Psoas muscle (tissue), 8 donors: ENCODE results near the gene SEMA4D. TPM values are rescaled to one million over a fixed set of nuclear protein-coding genes. Genes with fewer than 3 reads are reported as not detected.

Experiments
- ATAC-seq, 4 donors: fragments of 200-7000 bp; cut with Tn5 transposase; one replicate each; pipeline ENCODE4 v1.9.1; 2020; ENCODE audit warnings: moderate library complexity in 3 of 4, mild to moderate bottlenecking in 2 of 4
- DNase-seq, 2 donors: peaks; one replicate each; pipeline ENCODE4 v3.0.0-alpha.2; 2020
- H3K27ac ChIP-seq: fragments of 200-600 bp; one replicate; pipeline ENCODE4 v1.8.0; 2022
- H3K27me3 ChIP-seq, 3 donors: fragments of 200-600 bp in 1 of 3; one replicate each; pipeline versions ENCODE4 v1.6.1 to v1.8.0; 2013 to 2022; ENCODE audit warnings: low read length in 2 of 3, mild to moderate bottlenecking in 2 of 3, moderate library complexity in 1 of 3; ENCODE audit not compliant: insufficient read depth in 3 of 3
- H3K36me3 ChIP-seq, 2 donors: fragments of 200-600 bp in 1 of 2; one replicate each; pipeline versions ENCODE4 v1.6.1 to v1.8.0; 2013 to 2022; ENCODE audit warnings: low read depth in 1 of 2, mild to moderate bottlenecking in 1 of 2, moderate library complexity in 1 of 2; ENCODE audit not compliant: insufficient read depth in 1 of 2
- H3K4me1 ChIP-seq: fragments of 200-600 bp; one replicate; pipeline ENCODE4 v1.8.0; 2022
- H3K4me3 ChIP-seq: fragments of 200-600 bp; one replicate; pipeline ENCODE4 v1.8.0; 2022; ENCODE audit warnings: mild to moderate bottlenecking
- H3K9me3 ChIP-seq: fragments of 200-600 bp; one replicate; pipeline ENCODE4 v1.8.0; 2022
- CTCF ChIP-seq: fragments of 200-600 bp; IDR thresholded peaks from one replicate; pipeline ENCODE4 v1.8.0; 2022; ENCODE audit warnings: antibody characterized with exemption
- WGBS, 3 donors: extraction: QIAGEN DNeasy Blood & Tissue Kit; methylation state at CpG; one replicate each; pipeline versions ENCODE4 v1.1.6 to v1.1.7; 2013; 5-methylcytosine and 5-hydroxymethylcytosine counted together
- intact Hi-C, 2 donors: fragments of 100-400 bp; cut with DNase I; formaldehyde crosslinking; loops; one replicate each; pipeline versions ENCODE4 v1.11.0 to v1.14.2; 2022
- polyA plus RNA-seq, 3 donors: library from polyadenylated mRNA; stranded (reverse); fragments of 200-250 nt; gene quantifications; one replicate each; pipeline ENCODE4 v1.2.3, GENCODE V29; 2013
- total RNA-seq, 4 donors: library from RNA; stranded (reverse); fragmentation: NEBNext Ultra II Directional in 2 of 4; extraction: Animal tissue kit (Norgen Biotek cat#: 25700) in 2 of 4; gene quantifications; one replicate each; pipeline versions ENCODE4 v1.2.1 to v1.2.4, GENCODE V29; 2021 to 2023
- donor health status: healthy with polysubstance abuse.
- donor health status: DM: no; HTN: no; CAD: no; lungs with moderate emphysema.
- donor health status: Bipolar disorder and iron deficiency.
- donor health status: healthy.
- donor health status: DM: yes; HTN: yes; CAD: no.
- donor health status: DM: no; HTN: no; CAD: no.
- donor health status: DM: no; HTN: no; CAD: no.
- donor health status: DM: yes; HTN: yes; CAD: no.

Gene SEMA4D
- total and polyA plus RNA-seq, 7 donors: 9.3 to 111 (median 32.1) TPM

DNA sequence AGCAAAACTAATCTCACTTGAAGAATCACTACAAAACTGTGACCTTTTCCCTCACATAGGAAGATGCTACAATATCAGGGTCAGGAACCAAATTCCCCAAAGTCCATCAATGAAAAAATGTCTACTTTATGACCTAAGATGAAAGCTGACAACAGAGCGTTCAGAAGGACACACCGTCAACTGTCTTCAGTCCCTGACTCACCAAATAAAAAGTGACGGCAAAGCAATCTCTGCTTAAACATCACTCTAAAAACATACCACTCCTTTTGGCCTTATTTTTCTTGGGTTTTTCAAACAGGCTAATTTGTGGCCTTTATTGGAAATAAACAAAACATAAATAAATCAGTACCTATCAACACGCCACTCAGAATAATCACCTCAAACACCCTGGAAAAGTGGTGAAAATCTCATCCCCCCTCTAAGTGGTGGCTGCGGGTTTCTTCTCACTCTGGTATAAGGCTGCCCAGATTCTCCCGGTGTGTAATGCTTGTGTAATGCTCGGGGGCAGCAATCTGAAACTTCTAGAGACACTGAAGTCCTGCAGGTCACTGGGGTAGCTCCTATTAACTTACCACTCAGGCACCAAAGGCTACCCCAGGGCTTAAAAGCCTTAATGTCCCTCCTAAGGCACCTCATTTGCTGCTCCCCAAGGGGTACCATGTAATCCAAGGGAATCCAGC, 29.5 kb downstream of the SEMA4D start:
- intact Hi-C loops: no loop called here
- H3K4me1 ChIP-seq: peaks cover 30% of the 10 kb centered on the region
- no peak for TF ChIP-seq CTCF
- H3K4me3 ChIP-seq: no peak overlapping the region
- 47 to 70% (median 60%) methylated on average over 7 of the region's 7 CpGs for WGBS, 3 donors
- H3K36me3 ChIP-seq: peaks cover 0 to 7% of the 10 kb centered on the region in 2 donors
- H3K27ac ChIP-seq: peak overlapping the region; percentile 67
- H3K27me3 ChIP-seq: no peaks in the 10 kb centered on the region
- no peaks in the 10 kb centered on the region for H3K9me3 ChIP-seq
- ATAC-seq: peak; percentile 62 to 83 (median 79)
- no peak for DNase-seq

DNA sequence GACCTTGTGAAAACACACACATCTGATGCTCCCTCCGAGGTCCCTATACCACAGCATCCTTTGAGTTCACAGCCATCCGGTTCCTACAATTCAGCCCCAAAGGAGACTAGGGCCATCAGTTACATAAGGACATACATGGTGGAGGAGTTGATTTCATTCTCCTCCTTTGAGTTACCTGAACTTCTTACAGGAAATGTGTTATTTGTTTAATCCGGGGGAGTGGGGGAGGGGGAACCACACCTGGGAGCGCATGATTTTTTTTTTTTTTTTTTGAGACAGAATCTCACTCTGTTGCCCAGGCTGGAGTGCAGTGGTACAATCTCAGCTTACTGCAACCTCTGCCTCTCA, 30.7 kb downstream of the SEMA4D start:
- Histone ChIP-seq H3K4me3 (no peak overlapping the region), H3K4me1 (peaks cover 31% of the 10 kb centered on the region), H3K36me3 (peaks cover 0 to 7% of the 10 kb centered on the region in 2 donors), H3K27ac (no peak overlapping the region), H3K9me3 (no peaks in the 10 kb centered on the region), H3K27me3 (no peaks in the 10 kb centered on the region)
- no peak for DNase-seq
- WGBS, 3 donors: 81 to 88% (median 84%) methylated on average over 4 of the region's 4 CpGs
- intact Hi-C loops: no loop called here
- ATAC-seq: no peak
- TF ChIP-seq CTCF: no peak

DNA sequence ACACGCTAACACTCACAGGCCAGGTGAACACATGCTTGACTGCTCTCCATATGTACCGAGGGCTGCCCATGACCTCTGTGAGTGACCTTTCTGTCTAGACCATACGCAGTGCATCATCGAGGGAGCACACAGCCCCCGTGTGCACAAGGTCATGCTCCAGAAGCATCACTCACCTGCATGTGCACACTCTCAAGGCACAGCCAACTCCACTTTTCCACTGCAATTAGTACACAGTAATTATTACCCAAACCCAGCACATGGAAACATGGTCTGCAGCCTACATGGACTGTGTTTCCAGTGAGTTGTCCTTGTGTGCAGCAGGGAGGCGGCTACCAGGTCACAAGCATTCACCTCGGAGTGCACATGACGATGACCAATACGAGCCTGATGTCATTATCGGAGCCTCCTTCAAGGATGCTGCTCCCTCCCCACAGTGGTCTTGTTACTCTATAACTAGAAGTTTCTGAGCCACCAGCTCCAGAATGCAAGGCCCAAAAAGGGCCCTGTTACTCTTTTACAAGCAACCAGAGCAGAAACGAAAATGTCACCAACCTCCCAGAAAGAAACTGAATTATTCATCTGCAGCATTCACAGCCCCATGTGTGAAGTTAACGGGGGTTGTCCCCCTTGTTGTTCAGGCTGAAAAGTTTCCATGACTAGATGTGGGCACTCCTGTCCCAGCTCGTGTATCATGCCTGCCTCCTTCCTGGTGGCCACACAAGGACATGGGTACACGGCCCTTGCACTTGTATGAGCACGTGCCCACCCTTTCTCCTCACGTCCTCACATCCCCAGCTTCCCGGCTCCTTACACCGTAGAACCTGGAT, 31.2 kb downstream of the SEMA4D start:
- DNase-seq: no peak
- no peaks in the 10 kb centered on the region for H3K27me3 ChIP-seq
- no peak overlapping the region for H3K27ac ChIP-seq
- no peaks in the 10 kb centered on the region for H3K9me3 ChIP-seq
- ATAC-seq: no peak
- TF ChIP-seq CTCF: no peak
- peaks cover 0 to 7% of the 10 kb centered on the region in 2 donors for H3K36me3 ChIP-seq
- intact Hi-C loops: no loop called here
- 84 to 91% (median 87%) methylated on average over 18 of the region's 18 CpGs for WGBS, 3 donors
- no peak overlapping the region for H3K4me3 ChIP-seq
- H3K4me1 ChIP-seq: peaks cover 36% of the 10 kb centered on the region

- 91 to 96% (median 93%) methylated on average over 10 of the region's 10 CpGs for WGBS, 3 donors
- TF ChIP-seq CTCF: no peak
- Histone ChIP-seq H3K36me3 (peaks cover 0 to 7% of the 10 kb centered on the region in 2 donors), H3K4me1 (peaks cover 44% of the 10 kb centered on the region), H3K27ac (no peak overlapping the region), H3K27me3 (no peaks in the 10 kb centered on the region), H3K4me3 (no peak overlapping the region), H3K9me3 (no peaks in the 10 kb centered on the region)
- no peak for DNase-seq
- intact Hi-C loops: no loop called here
- ATAC-seq: no peak
Observed at GRCh38 chr9:89465726-89466308, 32.1 kb downstream of the SEMA4D start.
